ENCODE measurements around the gene TBC1D4.

TBC1D4 gene

DNA sequence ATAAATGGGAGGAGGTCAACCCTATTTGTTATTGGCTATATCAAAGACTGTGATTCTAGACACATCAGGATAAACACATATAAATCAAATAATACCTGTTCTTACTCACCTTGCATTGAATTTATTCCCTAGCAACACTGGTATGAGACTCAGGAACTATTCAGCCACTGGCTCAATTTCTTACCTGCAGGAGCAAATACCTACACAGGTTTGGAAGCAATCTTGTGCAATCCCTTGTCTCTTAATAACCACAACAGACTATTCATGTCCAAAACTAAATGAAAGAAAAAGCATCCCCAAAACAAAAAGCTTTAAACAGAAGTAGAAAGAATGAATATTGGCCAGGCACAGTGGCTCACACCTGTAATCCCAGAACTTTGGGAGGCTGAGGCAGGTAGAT is 55.5 kb downstream of the TBC1D4 start:
- TF ChIP-seq CTCF (conservative IDR thresholded peaks at IDR 0.05; ENCODE audit: low read depth, low read length), result no peak
- no peak overlapping the region for H3K4me3 ChIP-seq (ENCODE audit: low read depth, low read length)
- DNase-seq (ENCODE audit: low read depth), result no peak

GRCh38 chr13:75425216-75426009 is 56.6 kb downstream of the TBC1D4 start:
- no peak for TF ChIP-seq CTCF (conservative IDR thresholded peaks at IDR 0.05; ENCODE audit: low read depth, low read length)
- no peak for DNase-seq (ENCODE audit: low read depth)
- no peak overlapping the region for H3K4me3 ChIP-seq (ENCODE audit: low read depth, low read length)

- no peak for TF ChIP-seq CTCF (conservative IDR thresholded peaks at IDR 0.05; ENCODE audit: low read depth, low read length)
- no peak for DNase-seq (ENCODE audit: low read depth)
- no peak overlapping the region for H3K4me3 ChIP-seq (ENCODE audit: low read depth, low read length)
Measured at GRCh38 chr13:75423946-75424345, 58.0 kb downstream of the TBC1D4 start.

- peak; percentile 44 for DNase-seq (ENCODE audit: low read depth)
Measured at GRCh38 chr13:75422028-75422427, 59.9 kb downstream of the TBC1D4 start.

GRCh38 chr13:75421133-75421532 is 60.8 kb downstream of the TBC1D4 start:
- TF ChIP-seq CTCF (conservative IDR thresholded peaks at IDR 0.05; ENCODE audit: low read depth, low read length), result no peak
- DNase-seq (ENCODE audit: low read depth), result no peak
- H3K4me3 ChIP-seq (ENCODE audit: low read depth, low read length), result no peak overlapping the region

More at GRCh38 chr13:75422028-75422427, 59.9 kb downstream of the TBC1D4 start:
- H3K4me3 ChIP-seq (ENCODE audit: low read depth, low read length), result no peak overlapping the region
- TF ChIP-seq CTCF (conservative IDR thresholded peaks at IDR 0.05; ENCODE audit: low read depth, low read length), result no peak

GRCh38 chr13:75419656-75420055 is 62.3 kb downstream of the TBC1D4 start:
- no peak for DNase-seq (ENCODE audit: low read depth)
- no peak overlapping the region for H3K4me3 ChIP-seq (ENCODE audit: low read depth, low read length)
- TF ChIP-seq CTCF (conservative IDR thresholded peaks at IDR 0.05; ENCODE audit: low read depth, low read length), result no peak

DNA sequence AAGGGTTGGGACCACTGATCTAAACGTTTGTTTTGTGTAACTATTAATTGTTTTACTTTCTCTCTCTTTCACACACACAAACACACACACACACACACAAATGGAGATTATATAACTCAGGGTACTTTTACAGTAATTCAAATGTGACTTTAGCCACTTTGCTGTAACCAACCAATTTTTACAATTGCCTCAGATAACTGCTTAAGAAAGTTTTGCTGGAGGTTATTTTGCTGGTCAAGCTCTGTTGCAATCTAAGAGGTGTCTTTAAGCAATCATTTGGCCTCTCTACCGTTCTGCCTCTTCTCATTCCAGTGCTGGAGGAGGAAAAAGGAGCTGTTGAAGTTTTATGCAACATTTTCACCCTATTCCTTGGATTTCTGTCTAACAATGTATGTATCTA is 63.0 kb downstream of the TBC1D4 start:
- peak; percentile 72 for DNase-seq (ENCODE audit: low read depth)
- no peak overlapping the region for H3K4me3 ChIP-seq (ENCODE audit: low read depth, low read length)
- TF ChIP-seq CTCF (conservative IDR thresholded peaks at IDR 0.05; ENCODE audit: low read depth, low read length), result no peak
